HG03039 (cell line): Measurements from ENCODE around the gene CPS1.

Experiments
- ATAC-seq: cut with Tn5 transposase; IDR thresholded peaks from one replicate; pipeline ENCODE4 v1.9.1; 2021; ENCODE audit warnings: mild to moderate bottlenecking, moderate library complexity; ENCODE audit not compliant: unreplicated experiment

Gene CPS1

GRCh38 chr2:210546424-210547208 is 9.8 kb upstream of the CPS1 start:
- ATAC-seq = no peak

GRCh38 chr2:210548031-210548430 is 8.4 kb upstream of the CPS1 start:
- ATAC-seq = no peak

- ATAC-seq = no peak
These were observed 7.5 kb upstream of the CPS1 start for GRCh38 chr2:210548878-210549384.

- ATAC-seq = no peak
These were observed 5.4 kb upstream of the CPS1 start for GRCh38 chr2:210551001-210551400.

- no peak for ATAC-seq
These were observed 3.0 kb upstream of the CPS1 start for GRCh38 chr2:210553373-210553772.

- ATAC-seq = no peak
These were observed 844 bp upstream of the CPS1 start for GRCh38 chr2:210555555-210555954.

- no peak for ATAC-seq
These were observed 1.3 kb downstream of the CPS1 start for GRCh38 chr2:210557721-210558120.

GRCh38 chr2:210558708-210559107 is 2.3 kb downstream of the CPS1 start:
- ATAC-seq = no peak

- ATAC-seq = no peak
These were observed 2.8 kb downstream of the CPS1 start for GRCh38 chr2:210559182-210559581.

- ATAC-seq = no peak
These were observed 5.1 kb downstream of the CPS1 start for GRCh38 chr2:210561475-210561874.

GRCh38 chr2:210562091-210562490 is 5.7 kb downstream of the CPS1 start:
- ATAC-seq = no peak

GRCh38 chr2:210562502-210563080 is 6.2 kb downstream of the CPS1 start:
- no peak for ATAC-seq

- no peak for ATAC-seq
These were observed 10.9 kb downstream of the CPS1 start for GRCh38 chr2:210567279-210567678.

- no peak for ATAC-seq
These were observed 11.7 kb downstream of the CPS1 start for GRCh38 chr2:210568108-210568507.

- ATAC-seq = peak; percentile 90
These were observed 21.1 kb downstream of the CPS1 start for GRCh38 chr2:210577263-210578071.

- no peak for ATAC-seq
These were observed 28.4 kb downstream of the CPS1 start for GRCh38 chr2:210584834-210585233.

- ATAC-seq = no peak
These were observed 30.0 kb downstream of the CPS1 start for GRCh38 chr2:210586381-210586780.

- ATAC-seq = no peak
These were observed 35.3 kb downstream of the CPS1 start for GRCh38 chr2:210591663-210592062.

GRCh38 chr2:210592726-210593125 is 36.3 kb downstream of the CPS1 start:
- no peak for ATAC-seq

GRCh38 chr2:210593166-210593565 is 36.8 kb downstream of the CPS1 start:
- no peak for ATAC-seq

GRCh38 chr2:210598219-210598618 is 41.8 kb downstream of the CPS1 start:
- no peak for ATAC-seq

- ATAC-seq = no peak
These were observed 43.1 kb downstream of the CPS1 start for GRCh38 chr2:210599476-210599875.
